Ishikawa (cell line): Measurements from ENCODE around the gene CLRN3.

ENCODE experiments used
- CEBPB ChIP-seq: IDR thresholded peaks from 2 replicates; pipeline ENCODE4 v1.6.1; 2012
- CREB1 ChIP-seq: IDR thresholded peaks from 2 replicates; pipeline ENCODE4 v1.6.1; 2012; ENCODE audit warnings: low read depth
- EGR1 ChIP-seq: IDR thresholded peaks from 2 replicates; pipeline ENCODE4 v1.6.1; 2012
- EP300 ChIP-seq: IDR thresholded peaks from 2 replicates; pipeline ENCODE4 v1.6.1; 2012; ENCODE audit warnings: borderline replicate concordance
- FOXM1 ChIP-seq: IDR thresholded peaks from 2 replicates; pipeline ENCODE4 v1.6.1; 2012; ENCODE audit warnings: low read depth, borderline replicate concordance
- NFIC ChIP-seq: IDR thresholded peaks from 2 replicates; pipeline ENCODE4 v1.6.1; 2012
- RAD21 ChIP-seq: IDR thresholded peaks from 2 replicates; pipeline ENCODE4 v1.6.1; 2012; ENCODE audit warnings: low read depth
- TAF1 ChIP-seq: IDR thresholded peaks from 2 replicates; pipeline ENCODE4 v1.6.1; 2012; ENCODE audit warnings: low read depth, mild to moderate bottlenecking
- TCF12 ChIP-seq: IDR thresholded peaks from 2 replicates; pipeline ENCODE4 v1.6.1; 2012; ENCODE audit warnings: low read depth
- TEAD4 ChIP-seq: IDR thresholded peaks from 2 replicates; pipeline ENCODE4 v1.6.1; 2012
- YY1 ChIP-seq: IDR thresholded peaks from 2 replicates; pipeline ENCODE4 v1.6.1; 2012; ENCODE audit warnings: low read depth
- ZBTB7A ChIP-seq: IDR thresholded peaks from 2 replicates; pipeline ENCODE4 v1.6.1; 2012; ENCODE audit warnings: low read depth
- TF ChIP-seq, protein P1 (sequence below): IDR thresholded peaks from 2 replicates; pipeline ENCODE4 v1.6.1; 2012; ENCODE audit warnings: low read depth, mild to moderate bottlenecking
- TF ChIP-seq, protein P2 (sequence below): IDR thresholded peaks from 2 replicates; pipeline ENCODE4 v1.6.1; 2012
- TF ChIP-seq, protein P3 (sequence below): IDR thresholded peaks from 2 replicates; pipeline ENCODE4 v1.6.1; 2012

CLRN3 gene

DNA sequence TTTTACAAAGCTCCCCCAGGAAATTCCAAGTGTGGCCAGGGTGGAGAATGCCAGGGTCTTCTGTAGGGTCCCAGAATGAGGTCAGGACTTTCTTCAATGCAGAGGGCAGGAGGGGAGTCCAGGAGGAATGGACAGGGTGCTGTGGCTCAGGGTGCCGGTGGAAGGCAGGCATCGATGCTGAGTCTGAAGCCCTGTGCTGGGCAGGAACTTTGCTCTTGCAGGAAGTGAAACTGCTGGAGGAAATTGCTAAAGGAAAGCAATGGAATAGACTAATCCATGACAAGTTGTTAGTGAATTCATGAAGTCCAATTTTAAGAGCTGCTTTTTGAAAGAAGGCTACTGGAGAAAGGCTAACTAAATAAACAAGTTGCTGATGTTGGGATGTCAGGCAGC lies 29.0 kb upstream of the CLRN3 start:
- TF ChIP-seq YY1: no peak
- TF ChIP-seq, protein P1, sequence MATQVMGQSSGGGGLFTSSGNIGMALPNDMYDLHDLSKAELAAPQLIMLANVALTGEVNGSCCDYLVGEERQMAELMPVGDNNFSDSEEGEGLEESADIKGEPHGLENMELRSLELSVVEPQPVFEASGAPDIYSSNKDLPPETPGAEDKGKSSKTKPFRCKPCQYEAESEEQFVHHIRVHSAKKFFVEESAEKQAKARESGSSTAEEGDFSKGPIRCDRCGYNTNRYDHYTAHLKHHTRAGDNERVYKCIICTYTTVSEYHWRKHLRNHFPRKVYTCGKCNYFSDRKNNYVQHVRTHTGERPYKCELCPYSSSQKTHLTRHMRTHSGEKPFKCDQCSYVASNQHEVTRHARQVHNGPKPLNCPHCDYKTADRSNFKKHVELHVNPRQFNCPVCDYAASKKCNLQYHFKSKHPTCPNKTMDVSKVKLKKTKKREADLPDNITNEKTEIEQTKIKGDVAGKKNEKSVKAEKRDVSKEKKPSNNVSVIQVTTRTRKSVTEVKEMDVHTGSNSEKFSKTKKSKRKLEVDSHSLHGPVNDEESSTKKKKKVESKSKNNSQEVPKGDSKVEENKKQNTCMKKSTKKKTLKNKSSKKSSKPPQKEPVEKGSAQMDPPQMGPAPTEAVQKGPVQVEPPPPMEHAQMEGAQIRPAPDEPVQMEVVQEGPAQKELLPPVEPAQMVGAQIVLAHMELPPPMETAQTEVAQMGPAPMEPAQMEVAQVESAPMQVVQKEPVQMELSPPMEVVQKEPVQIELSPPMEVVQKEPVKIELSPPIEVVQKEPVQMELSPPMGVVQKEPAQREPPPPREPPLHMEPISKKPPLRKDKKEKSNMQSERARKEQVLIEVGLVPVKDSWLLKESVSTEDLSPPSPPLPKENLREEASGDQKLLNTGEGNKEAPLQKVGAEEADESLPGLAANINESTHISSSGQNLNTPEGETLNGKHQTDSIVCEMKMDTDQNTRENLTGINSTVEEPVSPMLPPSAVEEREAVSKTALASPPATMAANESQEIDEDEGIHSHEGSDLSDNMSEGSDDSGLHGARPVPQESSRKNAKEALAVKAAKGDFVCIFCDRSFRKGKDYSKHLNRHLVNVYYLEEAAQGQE: no peak
- no peak for TF ChIP-seq CREB1
- TF ChIP-seq TEAD4: no peak
- no peak for TF ChIP-seq EGR1

DNA sequence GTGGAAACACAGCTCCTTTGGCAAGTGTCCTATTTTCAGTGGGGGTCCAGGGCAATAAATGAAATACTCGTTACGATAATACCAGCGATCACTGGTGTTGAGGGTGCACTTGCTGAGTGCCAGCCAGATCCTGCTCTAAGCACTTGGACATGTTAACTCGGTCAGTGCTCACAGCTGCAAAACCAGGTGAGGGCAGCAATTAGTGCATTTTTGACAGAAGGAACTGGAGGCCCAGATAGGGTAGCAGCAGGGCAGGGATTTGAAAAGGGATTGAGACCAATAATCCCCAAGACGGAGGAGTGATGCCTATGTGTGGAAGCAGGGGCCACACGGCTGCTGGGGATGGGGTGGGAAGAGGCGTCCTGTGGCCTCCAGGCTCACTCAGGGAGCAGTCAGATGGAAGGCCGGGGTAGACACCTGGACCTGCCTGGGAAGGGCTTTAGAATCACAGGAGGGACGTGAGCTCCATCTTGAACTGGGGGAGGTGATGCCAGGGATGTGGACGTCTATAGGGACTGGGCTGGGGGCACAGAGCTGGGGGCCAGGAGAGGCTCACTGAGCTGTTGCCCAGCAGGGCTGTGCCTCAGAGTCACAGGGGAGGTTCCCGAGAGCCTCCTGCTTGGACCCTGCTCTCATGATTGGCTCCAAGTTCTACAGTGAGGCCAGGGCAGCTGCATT lies 28.5 kb upstream of the CLRN3 start:
- TF ChIP-seq RAD21: no peak
- TF ChIP-seq, protein P2, sequence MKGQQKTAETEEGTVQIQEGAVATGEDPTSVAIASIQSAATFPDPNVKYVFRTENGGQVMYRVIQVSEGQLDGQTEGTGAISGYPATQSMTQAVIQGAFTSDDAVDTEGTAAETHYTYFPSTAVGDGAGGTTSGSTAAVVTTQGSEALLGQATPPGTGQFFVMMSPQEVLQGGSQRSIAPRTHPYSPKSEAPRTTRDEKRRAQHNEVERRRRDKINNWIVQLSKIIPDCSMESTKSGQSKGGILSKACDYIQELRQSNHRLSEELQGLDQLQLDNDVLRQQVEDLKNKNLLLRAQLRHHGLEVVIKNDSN: no peak
- no peak for TF ChIP-seq EGR1
- no peak for TF ChIP-seq FOXM1
- TF ChIP-seq, protein P1: no peak
- no peak for TF ChIP-seq EP300
- TF ChIP-seq CREB1: no peak
- no peak for TF ChIP-seq YY1
- no peak for TF ChIP-seq CEBPB
- no peak for TF ChIP-seq TAF1
- TF ChIP-seq NFIC: no peak
- TF ChIP-seq TEAD4: no peak
- TF ChIP-seq, protein P3, sequence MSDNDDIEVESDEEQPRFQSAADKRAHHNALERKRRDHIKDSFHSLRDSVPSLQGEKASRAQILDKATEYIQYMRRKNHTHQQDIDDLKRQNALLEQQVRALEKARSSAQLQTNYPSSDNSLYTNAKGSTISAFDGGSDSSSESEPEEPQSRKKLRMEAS: no peak
- no peak for TF ChIP-seq TCF12

DNA sequence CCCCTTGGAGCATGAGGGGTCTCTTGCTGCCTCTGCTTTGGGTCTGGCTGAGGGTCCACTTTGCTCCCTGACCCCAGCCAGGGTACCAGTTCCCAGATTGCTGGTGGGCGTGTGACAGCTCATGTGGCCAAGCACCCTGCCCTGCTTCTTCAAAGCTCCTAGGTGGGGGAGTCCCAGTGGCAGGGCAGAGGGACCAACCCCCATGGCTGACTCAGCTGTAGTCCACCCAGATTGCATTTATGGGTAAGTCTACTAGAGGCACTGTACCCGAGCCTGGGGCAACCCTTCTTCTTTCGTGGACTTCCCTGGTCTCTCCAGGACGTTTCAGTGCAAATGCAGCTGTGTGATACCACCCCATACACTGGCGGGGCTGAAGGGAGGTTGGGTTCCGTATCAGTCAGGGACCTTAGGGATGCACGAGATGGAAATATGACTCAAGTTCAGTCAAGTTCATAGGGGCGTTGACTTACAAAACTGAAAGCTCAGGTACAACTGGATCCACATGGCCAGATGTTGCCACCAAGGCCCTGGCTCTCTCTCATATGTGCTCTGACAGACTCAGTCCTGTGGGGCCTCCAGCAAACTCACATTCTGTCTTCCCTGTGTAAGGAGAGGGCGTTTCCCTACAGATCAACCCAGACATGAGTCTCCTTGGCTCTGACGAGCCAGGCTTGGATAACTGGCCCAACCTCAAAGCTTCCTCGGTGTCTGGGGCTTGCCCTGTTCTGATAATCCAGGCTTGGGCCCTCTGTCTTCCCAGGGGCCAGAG lies 27.7 kb upstream of the CLRN3 start:
- no peak for TF ChIP-seq EP300
- no peak for TF ChIP-seq EGR1
- TF ChIP-seq NFIC: no peak

DNA sequence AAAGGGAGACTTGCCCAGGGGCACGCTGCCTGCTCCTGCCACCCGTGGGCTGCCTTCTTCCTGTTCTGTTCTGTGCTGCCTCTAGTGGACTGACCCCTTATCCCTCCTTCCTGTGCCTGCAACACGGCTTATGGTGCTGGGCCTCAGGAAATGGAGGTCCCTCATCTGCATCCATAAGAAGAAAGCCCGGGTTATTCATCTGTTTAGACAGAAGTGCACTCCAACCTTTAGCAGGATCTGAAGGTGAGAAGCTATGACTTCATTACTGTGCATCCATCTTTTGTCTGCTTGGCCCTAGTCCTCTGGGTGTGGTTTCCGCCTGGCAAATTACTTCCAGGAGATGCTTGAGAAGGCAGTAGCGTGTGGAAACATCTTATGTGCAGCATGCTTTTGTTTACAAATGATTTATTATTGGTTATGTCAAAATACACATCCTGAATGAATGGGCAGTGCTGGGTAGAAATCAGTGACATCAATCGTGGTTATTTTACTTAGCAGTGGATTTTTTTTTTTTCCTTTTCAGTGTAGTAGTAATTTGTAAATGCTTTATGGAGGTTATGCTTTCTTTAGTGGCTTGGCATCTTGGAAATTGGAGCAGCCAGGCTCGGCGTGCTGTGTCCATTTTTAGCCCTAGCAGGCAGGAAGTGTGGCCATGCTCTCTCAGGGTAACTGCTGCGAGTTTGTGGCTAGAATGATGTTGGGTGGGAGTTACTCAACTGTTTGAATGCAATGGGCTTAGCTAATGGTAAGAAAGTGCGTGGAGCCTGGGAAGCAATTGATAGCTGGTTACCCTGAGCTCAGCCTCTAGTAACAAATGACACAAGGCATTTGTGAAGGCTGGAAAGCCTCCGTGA lies 26.9 kb upstream of the CLRN3 start:
- TF ChIP-seq CREB1 (no peak), YY1 (no peak), CEBPB (no peak), RAD21 (no peak)

DNA sequence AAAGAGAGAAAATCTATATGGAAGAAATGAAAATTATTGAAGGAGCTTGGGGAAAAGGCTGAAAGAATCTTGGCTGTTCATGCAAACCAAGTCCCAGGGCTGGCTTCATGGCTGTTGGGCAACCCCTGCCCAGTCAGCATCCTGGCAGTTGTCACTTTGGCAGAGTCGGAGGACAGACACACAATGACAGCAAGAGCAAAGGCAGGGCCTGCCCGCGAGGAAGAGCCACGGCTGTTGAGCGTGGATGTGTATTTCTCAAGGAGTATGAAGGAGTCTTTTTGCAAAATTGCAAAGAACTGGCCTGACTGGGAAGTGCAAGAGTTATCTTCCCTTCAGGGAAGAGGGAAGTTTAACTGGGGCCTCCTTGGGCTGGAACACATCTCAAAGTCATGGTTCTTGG lies 25.8 kb upstream of the CLRN3 start:
- no peak for TF ChIP-seq RAD21
- TF ChIP-seq EGR1: no peak
- TF ChIP-seq CEBPB: no peak
- no peak for TF ChIP-seq ZBTB7A

DNA sequence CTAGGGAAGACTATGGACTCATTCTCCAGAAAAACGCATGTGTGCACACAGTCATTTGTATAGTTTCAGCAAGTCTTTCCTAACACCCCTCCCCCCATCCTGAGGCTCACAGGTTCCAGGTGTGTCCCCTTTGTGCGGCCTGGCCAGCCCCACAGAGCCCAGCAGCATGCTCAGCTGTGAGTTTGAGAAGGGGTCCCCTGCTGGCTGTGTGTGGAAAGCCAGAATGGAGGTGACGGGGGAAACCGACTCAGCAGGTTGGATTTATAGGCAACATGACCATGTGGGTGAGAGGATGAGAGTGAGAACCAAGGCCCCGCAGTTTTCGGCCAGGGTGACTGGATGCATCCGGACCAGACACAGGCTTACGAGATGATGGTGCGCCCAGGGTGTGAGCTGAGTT lies 24.1 kb upstream of the CLRN3 start:
- TF ChIP-seq TCF12 (no peak), TAF1 (no peak), ZBTB7A (no peak), FOXM1 (no peak), EGR1 (no peak), TEAD4 (no peak), EP300 (no peak), YY1 (no peak), NFIC (no peak), CREB1 (no peak), CEBPB (no peak), RAD21 (no peak)
- TF ChIP-seq, protein P1: no peak
- TF ChIP-seq, protein P3: no peak
- TF ChIP-seq, protein P2: no peak
